PC-9 (cell line): ENCODE data around the gene NCS1.

Source experiments
- EZH2 ChIP-seq: fragments of 200-600 bp; sonication (generic); IDR thresholded peaks from 2 replicates; pipeline ENCODE4 v1.8.0; 2017; ENCODE audit warnings: antibody characterized with exemption, low read depth
- TF ChIP-seq, protein P1 (sequence below): fragments of 200-600 bp; sonication (generic); conservative IDR thresholded peaks from 2 replicates; pipeline ENCODE4 v1.6.1; 2017; ENCODE audit warnings: mixed run types, antibody characterized with exemption, mild to moderate bottlenecking, moderate library complexity

DNA sequence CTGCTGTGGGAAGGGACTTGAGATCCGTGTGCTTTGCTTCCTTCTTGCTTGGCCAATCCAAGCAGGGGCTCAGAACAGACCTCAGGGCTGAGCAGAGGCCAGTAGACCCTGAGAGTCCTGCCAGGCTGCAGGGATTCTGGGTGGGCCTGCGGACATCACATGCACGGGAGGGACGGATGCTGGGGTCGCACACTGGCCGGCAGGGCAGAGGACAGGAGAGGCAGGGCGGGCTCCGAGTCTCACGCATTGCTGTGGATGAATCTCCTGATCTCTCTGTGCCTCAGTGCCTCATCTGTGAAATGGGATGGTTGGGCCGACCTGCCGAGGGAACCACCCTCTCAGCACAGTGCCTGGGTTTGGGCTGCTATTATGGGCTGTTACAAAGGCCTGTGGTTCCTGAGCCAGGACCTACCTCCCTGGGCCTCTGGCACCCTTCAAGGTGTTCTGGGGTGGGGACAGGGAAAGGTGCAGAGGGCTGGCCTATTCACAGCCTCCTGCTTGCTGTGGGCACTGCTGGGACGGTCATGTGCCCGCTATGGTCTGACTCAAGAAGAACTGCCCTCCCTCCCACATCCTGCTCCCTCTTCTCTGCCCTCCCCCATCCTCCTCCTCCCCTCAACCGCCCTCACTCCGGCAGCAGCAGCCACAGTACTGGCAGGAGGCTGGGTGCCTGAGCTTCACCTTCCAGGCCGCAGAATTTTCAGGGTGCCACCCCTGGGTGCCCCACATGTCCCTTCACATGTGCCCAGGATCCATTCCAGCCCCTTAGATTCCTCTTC lies 43.3 kb downstream of the NCS1 start:
- TF ChIP-seq, protein P1, sequence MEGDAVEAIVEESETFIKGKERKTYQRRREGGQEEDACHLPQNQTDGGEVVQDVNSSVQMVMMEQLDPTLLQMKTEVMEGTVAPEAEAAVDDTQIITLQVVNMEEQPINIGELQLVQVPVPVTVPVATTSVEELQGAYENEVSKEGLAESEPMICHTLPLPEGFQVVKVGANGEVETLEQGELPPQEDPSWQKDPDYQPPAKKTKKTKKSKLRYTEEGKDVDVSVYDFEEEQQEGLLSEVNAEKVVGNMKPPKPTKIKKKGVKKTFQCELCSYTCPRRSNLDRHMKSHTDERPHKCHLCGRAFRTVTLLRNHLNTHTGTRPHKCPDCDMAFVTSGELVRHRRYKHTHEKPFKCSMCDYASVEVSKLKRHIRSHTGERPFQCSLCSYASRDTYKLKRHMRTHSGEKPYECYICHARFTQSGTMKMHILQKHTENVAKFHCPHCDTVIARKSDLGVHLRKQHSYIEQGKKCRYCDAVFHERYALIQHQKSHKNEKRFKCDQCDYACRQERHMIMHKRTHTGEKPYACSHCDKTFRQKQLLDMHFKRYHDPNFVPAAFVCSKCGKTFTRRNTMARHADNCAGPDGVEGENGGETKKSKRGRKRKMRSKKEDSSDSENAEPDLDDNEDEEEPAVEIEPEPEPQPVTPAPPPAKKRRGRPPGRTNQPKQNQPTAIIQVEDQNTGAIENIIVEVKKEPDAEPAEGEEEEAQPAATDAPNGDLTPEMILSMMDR: no peak
- no peak for TF ChIP-seq EZH2
